HG03442 (cell line): Measurements from ENCODE around the gene CDCP1.

Experiments
- ATAC-seq: cut with Tn5 transposase; IDR thresholded peaks from one replicate; pipeline ENCODE4 v1.9.1; 2021; ENCODE audit warnings: mild to moderate bottlenecking, moderate library complexity; ENCODE audit not compliant: unreplicated experiment

Gene CDCP1

GRCh38 chr3:45145681-45146614, at the start of gene CDCP1:
Gene CDCP1 (minus strand): TSS chr3:45146378. CDS start chr3:45146287, 91 bp downstream.
- ATAC-seq: no peak

GRCh38 chr3:45194791-45195190, 48.6 kb upstream of the CDCP1 start:
- ATAC-seq: no peak

GRCh38 chr3:45191924-45192417, 45.8 kb upstream of the CDCP1 start:
- ATAC-seq: no peak

- no peak for ATAC-seq
Measured at GRCh38 chr3:45191424-45191823, 45.2 kb upstream of the CDCP1 start.

- ATAC-seq: no peak
Measured at GRCh38 chr3:45188719-45189659, 42.8 kb upstream of the CDCP1 start.

DNA sequence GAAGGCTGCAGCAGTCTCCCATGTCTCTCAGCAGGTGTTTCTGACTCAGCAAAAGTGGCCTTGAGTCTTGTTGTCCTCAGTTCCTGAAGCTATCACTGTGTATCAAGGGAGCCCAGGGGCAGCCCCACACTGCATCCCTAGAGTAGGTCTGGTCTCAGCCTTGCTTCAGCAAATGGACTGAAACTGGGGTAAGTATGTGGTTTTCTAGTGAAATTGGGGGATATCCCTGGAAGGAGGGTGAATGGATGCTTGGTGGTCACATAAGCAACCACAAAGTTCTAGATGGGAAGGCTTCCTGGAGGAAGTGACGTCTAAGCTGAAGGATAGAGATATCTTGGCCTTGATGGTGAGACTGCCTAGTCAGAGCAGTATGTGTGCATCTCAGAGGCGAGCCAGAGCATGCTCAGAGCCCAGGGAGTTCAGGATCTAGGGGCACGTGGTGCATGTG, 41.5 kb upstream of the CDCP1 start:
- no peak for ATAC-seq

- no peak for ATAC-seq
Measured at GRCh38 chr3:45186871-45187270, 40.7 kb upstream of the CDCP1 start.

DNA sequence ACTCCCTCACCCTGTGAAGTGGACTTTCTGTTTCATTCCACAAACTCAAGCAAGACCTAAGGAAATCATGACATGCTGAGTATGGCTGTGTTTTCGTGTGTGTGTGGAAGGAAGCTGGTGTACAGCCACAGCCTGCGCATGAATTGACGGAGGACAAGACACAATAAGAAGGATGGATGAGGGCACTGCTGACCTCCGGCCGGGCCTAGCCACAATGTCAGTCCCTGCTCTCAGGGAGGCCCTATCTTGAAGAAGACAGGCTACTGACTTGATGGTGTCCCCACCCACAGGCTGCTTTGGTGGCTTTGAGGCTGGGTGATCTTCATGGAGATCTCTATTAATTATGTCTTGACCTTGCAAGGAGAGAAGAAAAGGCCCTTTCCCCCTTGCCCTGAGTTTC, 39.3 kb upstream of the CDCP1 start:
- no peak for ATAC-seq

- ATAC-seq: no peak
Measured at GRCh38 chr3:45185052-45185451, 38.9 kb upstream of the CDCP1 start.

DNA sequence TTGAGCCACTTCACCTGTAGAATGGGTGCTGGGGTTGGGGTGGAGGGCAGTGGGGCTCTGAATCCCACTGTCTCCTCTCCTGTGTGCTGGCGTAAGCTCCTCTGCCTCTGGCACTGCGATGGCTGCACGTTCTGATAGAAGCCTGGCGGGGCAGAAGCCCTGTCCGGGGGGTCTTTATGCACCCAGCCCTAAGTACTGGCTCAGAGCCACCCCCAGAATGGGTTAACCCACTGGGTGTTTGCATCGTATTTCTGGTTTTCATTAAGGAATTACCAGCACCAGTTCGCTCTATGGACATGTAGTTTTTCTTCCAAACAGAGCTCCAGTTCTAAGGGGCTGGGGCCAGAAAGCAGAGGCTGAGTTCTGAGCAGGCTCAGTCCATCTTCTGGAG, 37.7 kb upstream of the CDCP1 start:
- ATAC-seq: no peak

- no peak for ATAC-seq
Measured at GRCh38 chr3:45182915-45183871, 37.0 kb upstream of the CDCP1 start.

DNA sequence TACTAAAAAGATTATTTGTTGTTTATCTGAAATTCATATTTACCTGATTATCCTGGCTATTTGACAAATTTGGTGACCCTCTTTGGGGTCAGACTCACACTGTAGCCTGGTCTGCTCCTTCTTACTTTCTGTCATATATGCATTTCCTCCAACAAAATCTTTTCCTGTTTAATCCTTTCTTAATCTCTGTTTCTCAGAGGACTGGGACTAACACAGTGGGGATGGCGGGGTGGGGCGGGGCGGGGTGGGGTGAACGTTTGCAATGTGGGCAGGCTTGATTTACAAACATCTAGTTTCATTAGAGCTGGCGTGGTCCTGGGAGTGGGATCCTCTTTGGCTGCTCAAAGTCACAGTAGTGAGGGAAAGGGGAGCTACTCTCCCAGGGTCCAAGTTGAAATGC, 35.3 kb upstream of the CDCP1 start:
- no peak for ATAC-seq

- ATAC-seq: no peak
Measured at GRCh38 chr3:45180899-45181298, 34.7 kb upstream of the CDCP1 start.

DNA sequence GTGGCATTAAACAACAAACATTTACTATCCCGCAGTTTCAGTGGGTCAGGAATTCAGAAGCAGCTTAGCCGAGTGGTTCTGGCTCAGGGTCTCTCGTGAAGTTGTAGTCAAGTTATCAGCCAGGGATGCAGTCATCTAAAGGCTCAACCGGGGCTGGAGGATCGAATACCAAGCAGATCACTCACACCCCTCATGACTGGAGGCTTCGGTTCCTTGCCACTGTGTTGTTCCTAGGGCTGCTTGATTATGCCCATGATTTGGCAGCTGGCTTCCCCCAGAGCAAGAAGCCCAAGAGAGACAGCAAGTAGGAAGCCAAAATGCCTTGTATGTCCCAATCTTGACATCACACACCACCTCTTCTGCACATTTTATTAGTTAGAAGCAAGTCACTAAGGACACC, 33.9 kb upstream of the CDCP1 start:
- ATAC-seq: no peak

- no peak for ATAC-seq
Measured at GRCh38 chr3:45179163-45179562, 33.0 kb upstream of the CDCP1 start.

DNA sequence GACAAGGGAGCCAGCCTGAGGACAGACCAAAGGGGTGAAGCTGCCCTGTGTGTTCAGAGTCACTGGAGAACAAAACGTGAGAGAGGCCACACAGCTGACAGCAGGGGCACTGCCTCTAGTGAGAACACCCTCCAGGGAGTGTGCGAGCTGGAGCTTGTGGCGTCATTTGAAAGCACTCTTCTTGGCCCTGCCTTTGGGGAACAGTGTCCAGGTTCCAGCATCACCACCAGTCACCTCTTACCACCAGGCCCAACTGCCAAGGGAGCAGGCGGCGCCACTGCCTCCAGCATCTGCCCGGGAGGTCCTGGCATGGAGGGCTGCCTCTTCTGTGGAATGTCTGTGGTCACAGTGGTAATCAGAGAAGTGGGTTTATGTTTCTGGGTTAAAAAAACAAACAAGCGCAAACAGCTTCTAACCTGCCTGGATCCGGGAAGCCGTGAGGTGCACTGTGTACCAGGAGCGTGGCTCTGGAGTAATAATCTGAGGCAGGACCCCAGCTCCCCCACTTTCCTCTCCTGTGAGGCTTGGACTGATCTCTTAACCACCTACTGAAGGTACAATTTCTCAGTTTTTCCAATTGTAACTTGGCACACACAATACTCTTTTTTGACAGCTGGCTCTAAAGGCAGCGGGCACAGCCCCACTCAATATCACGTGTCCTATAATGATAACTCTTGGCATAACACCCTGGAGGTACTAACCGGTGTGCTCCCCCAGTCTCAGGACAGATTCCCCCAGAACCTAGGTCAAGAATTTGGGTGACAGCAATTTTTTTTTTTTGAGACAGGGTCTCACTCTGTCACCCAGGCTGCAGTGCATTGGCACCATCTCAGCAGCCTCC, 32.2 kb upstream of the CDCP1 start:
- ATAC-seq: no peak

DNA sequence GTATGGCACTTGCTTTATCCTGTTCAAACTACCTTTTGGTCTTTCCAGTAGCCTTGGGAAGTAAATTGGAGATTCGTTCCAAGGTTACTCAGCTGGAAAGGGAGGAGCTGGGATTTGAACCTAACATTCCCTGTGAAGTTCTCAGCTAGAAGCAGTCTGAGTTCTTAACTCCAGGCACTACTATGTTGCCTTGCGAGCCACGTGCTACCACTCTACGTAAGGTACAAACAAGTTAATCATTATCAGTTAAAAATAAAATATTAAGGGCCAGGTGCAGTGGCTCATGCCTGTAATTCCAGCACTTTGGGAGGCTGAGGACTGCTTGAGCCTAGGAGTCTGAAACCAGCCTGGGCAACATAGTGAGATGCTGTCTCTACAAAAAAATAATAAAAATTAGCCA, 30.7 kb upstream of the CDCP1 start:
- ATAC-seq: no peak

- no peak for ATAC-seq
Measured at GRCh38 chr3:45174234-45174633, 28.1 kb upstream of the CDCP1 start.

DNA sequence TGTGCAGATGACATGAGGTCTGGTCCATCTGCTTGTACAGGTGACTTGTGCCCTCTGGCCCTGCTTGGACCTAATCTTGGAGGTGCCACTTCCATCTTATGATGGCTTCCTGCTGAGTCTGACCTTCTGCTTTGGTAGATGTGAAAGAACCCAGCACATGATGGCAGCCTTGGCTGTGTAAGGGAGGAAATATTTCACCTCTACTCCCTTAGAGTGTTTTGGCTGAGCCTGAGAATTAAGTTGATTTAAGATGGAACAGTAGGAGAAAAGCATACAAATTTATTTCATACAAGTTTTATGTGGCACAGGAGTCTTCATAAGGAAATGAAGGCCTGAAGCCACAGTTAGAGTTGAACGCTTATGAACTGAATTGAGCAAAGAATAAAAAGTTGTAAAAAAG, 27.6 kb upstream of the CDCP1 start:
- no peak for ATAC-seq
